ENCODE data around the gene OR4C5. TPM values are rescaled to one million over a fixed set of nuclear protein-coding genes. Genes with fewer than 3 reads are reported as not detected.
"Not testable (repeated sequence)": the region's sequence is repeated elsewhere in the genome, so short reads cannot be mapped to it uniquely, and the experiment has no call there.

OR4C5 gene
- total RNA-seq, 4 donors from 2014 or later, result not detected

DNA sequence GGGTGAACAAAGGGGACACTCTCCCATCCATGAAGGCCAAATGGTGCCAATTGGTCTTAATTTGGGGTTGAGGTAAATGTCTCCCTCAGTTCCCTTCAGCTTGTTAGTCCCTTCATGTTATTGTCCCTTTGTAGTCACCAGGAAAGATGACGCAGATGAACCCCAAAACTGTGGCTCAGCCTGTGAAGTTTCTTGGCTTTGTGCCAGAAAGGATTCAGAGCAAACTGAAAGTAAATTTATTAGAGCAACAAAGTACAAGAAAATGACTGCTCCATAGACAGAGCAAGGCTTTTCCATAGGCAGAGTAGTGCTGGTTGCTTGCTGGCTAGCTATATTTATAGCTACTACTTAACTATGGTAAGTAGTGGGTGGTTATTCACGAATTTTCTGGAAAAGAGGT lies 24.8 kb downstream of the OR4C5 start:
- intact Hi-C loops (cut with DNase I; ENCODE audit: low total_unique reads), result no loop called here
- DNase-seq, result no peak
- no peak for TF ChIP-seq POLR2A (IDR thresholded peaks at IDR 0.05)
- TF ChIP-seq, protein P1, sequence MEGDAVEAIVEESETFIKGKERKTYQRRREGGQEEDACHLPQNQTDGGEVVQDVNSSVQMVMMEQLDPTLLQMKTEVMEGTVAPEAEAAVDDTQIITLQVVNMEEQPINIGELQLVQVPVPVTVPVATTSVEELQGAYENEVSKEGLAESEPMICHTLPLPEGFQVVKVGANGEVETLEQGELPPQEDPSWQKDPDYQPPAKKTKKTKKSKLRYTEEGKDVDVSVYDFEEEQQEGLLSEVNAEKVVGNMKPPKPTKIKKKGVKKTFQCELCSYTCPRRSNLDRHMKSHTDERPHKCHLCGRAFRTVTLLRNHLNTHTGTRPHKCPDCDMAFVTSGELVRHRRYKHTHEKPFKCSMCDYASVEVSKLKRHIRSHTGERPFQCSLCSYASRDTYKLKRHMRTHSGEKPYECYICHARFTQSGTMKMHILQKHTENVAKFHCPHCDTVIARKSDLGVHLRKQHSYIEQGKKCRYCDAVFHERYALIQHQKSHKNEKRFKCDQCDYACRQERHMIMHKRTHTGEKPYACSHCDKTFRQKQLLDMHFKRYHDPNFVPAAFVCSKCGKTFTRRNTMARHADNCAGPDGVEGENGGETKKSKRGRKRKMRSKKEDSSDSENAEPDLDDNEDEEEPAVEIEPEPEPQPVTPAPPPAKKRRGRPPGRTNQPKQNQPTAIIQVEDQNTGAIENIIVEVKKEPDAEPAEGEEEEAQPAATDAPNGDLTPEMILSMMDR (IDR thresholded peaks at IDR 0.05 in 4 of 5, conservative IDR thresholded peaks at IDR 0.05 in 1 of 5), result no peak

GRCh38 chr11:48324620-48325019 lies 41.6 kb downstream of the OR4C5 start, which contains the start of gene OR4C3:
TSS of gene OR4C3 (plus strand) at chr11:48324920. CDS start at chr11:48325022, 102 bp downstream.
- H3K27ac ChIP-seq; DNase-seq; H3K4me1 ChIP-seq; H3K36me3 ChIP-seq; H3K9me3 ChIP-seq; intact Hi-C loops (cut with DNase I; ENCODE audit: low total_unique reads); H3K4me3 ChIP-seq; in situ Hi-C loops (cut with MboI; ENCODE audit: low sequenced_read_pairs in 4 of 4); ATAC-seq; H3K27me3 ChIP-seq: not testable (repeated sequence)

More for the DNA sequence above, 24.8 kb downstream of the OR4C5 start:
- Histone ChIP-seq H3K4me1 (no peaks in the 10 kb centered on the region), H3K4me3 (no peak overlapping the region), H3K9me3 (no peaks in the 10 kb centered on the region), H3K27me3 (no peaks in the 10 kb centered on the region), H3K36me3 (no peaks in the 10 kb centered on the region), H3K27ac (no peak overlapping the region)
- in situ Hi-C loops (cut with MboI; ENCODE audit: low sequenced_read_pairs in 4 of 4), result no loop called here
- ATAC-seq, result no peak

DNA sequence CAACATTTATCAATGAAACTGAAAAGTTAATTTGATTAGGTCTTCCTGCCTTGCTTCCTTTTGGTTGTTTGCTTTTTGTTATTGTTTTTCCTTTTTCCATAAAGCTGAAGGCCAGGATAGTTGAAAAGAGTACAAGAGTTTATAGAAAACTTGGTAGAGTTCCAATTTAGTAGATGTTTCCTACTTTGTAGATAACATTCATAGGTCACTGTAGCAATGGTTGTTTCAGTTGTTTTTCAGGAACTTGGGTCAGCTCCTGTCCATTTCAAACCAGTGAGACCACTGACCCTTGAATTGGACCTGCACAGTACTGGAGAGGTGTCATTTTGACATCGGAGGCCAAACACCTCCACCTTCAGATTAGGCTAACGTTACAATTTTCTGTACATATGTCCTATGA lies 46.5 kb downstream of the OR4C5 start:
- H3K9me3 ChIP-seq, result not testable (repeated sequence)

More for the DNA sequence above, 46.5 kb downstream of the OR4C5 start:
- H3K36me3 ChIP-seq; DNase-seq; intact Hi-C loops (cut with DNase I; ENCODE audit: low total_unique reads); H3K4me1 ChIP-seq; H3K4me3 ChIP-seq; H3K27ac ChIP-seq; in situ Hi-C loops (cut with MboI; ENCODE audit: low sequenced_read_pairs in 4 of 4); ATAC-seq; H3K27me3 ChIP-seq: not testable (repeated sequence)

Other genes starting within 250 kb of the OR4C5 start
- not detected for gene OR4B1, start 149.7 kb downstream of the OR4C5 start, total RNA-seq
- not detected for gene OR4X2, start 121.4 kb downstream of the OR4C5 start, total RNA-seq
- not detected for gene OR4X1, start 102.6 kb downstream of the OR4C5 start, total RNA-seq
- not detected for gene OR4S1, start 60.2 kb downstream of the OR4C5 start, total RNA-seq
- not detected for gene OR4C3, start 41.5 kb downstream of the OR4C5 start, total RNA-seq
- gene OR4A47, start 122.3 kb upstream of the OR4C5 start, total RNA-seq, result not detected